GM12878 (cell line): ENCODE results near the gene SUGP1. TPM values are rescaled to one million over a fixed set of nuclear protein-coding genes. Genes with fewer than 3 reads are reported as not detected.

ENCODE experiments used
- ATAC-seq: fragments of 200-7000 bp; cut with Tn5 transposase; 3 replicates; pipeline ENCODE4 v1.9.1; 2020; ENCODE audit warnings: mild to moderate bottlenecking, moderate library complexity
- BruUV-seq: library from RNA; stranded (reverse); fragments of 400-500 nt; replicated peaks from 2 replicates; lab custom pipeline; 2021; lab: Mats Ljungman, UMichigan
- CTCF ChIA-PET: fragments of 300-600 bp; sonication (Branson Sonifier 250); formaldehyde crosslinking; extraction: SDS; loops from one replicate; lab custom pipeline; 2021; ENCODE audit warnings: inconsistent platforms; lab: Yijun Ruan, JAX
- POLR2A ChIA-PET: fragments of 350-600 bp; formaldehyde crosslinking; extraction: SDS; loops from one replicate; lab custom pipeline; 2021; ENCODE audit warnings: inconsistent platforms; lab: Charles Lee
- RAD21 ChIA-PET: fragments of 300-600 bp; sonication (Branson Sonifier 250); formaldehyde crosslinking; loops from one replicate; lab custom pipeline; 2023; ENCODE audit warnings: antibody characterized with exemption; ENCODE audit not compliant: unreplicated experiment; lab: Charles Lee
- SMC1A ChIA-PET: fragments of 300-600 bp; sonication (Branson Sonifier 250); formaldehyde crosslinking; loops from one replicate; lab custom pipeline; 2023; ENCODE audit not compliant: unreplicated experiment, uncharacterized antibody; lab: Charles Lee
- DNase-seq: peaks from one replicate; pipeline ENCODE4 v3.0.0-alpha.2; 2011; ENCODE audit warnings: low read depth, low spot score
- FAIRE-seq: peaks from 3 replicates; lab custom pipeline; 2011; peaks lifted over from hg19 to GRCh38; lab: Jason Lieb, UNC
- H2AFZ ChIP-seq: 2 replicates; pipeline ENCODE4 v1.6.0; 2011; ENCODE audit warnings: low read depth, low read length, control low read depth; ENCODE audit not compliant: control insufficient read depth
- H3K27ac ChIP-seq: 2 replicates; pipeline ENCODE4 v1.5.1; 2011; ENCODE audit warnings: control low read depth; ENCODE audit not compliant: control insufficient read depth, insufficient read depth
- H3K27me3 ChIP-seq, 2 experiments: replicated peaks in 1 of 2; 2 replicates each; pipeline versions ENCODE4 v1.6.0 to v1.6.1; 2011; ENCODE audit warnings: low read length in 1 of 2; ENCODE audit not compliant: control insufficient read depth in 2 of 2, insufficient read depth in 2 of 2
- H3K36me3 ChIP-seq, 2 experiments: 2 replicates each; pipeline ENCODE4 v1.5.1; 2011; ENCODE audit warnings: low read length in 1 of 2; ENCODE audit not compliant: control insufficient read depth in 2 of 2, insufficient read depth in 2 of 2
- H3K4me1 ChIP-seq: 2 replicates; pipeline ENCODE4 v1.6.1; 2011; ENCODE audit warnings: mild to moderate bottlenecking, low read length, moderate library complexity, mixed read lengths; ENCODE audit not compliant: control insufficient read depth, insufficient read depth
- H3K4me2 ChIP-seq: 2 replicates; pipeline ENCODE4 v1.6.0; 2011; ENCODE audit warnings: control low read depth; ENCODE audit not compliant: control insufficient read depth, insufficient read depth
- H3K4me3 ChIP-seq: fragments of 200-600 bp; sonication (generic); 2 replicates; pipeline ENCODE4 v1.5.1; 2016
- H3K79me2 ChIP-seq: 2 replicates; pipeline ENCODE4 v1.6.0; 2011; ENCODE audit warnings: low read length; ENCODE audit not compliant: control insufficient read depth, insufficient read depth
- H3K9ac ChIP-seq: 2 replicates; pipeline ENCODE4 v1.8.0; 2011; ENCODE audit warnings: low read length, control low read depth, mixed read lengths; ENCODE audit not compliant: control insufficient read depth, insufficient read depth
- H3K9me3 ChIP-seq: replicated peaks from 3 replicates; pipeline ENCODE4 v1.5.1; 2011; ENCODE audit warnings: mild to moderate bottlenecking, low read length; ENCODE audit not compliant: control insufficient read depth, insufficient read depth
- H4K20me1 ChIP-seq: 2 replicates; pipeline ENCODE4 v1.6.0; 2011; ENCODE audit not compliant: control insufficient read depth, insufficient read depth
- BHLHE40 ChIP-seq, 2 experiments: fragments of 450-650 bp in 1 of 2; IDR thresholded peaks; 2 replicates each; pipeline ENCODE4 v1.6.1; 2011 to 2017; ENCODE audit warnings: low read depth in 2 of 2, borderline replicate concordance in 1 of 2, improper control_type of control experiment in 1 of 2, low read length in 1 of 2, mild to moderate bottlenecking in 1 of 2
- CBX3 ChIP-seq: fragments of 200-600 bp; sonication (generic); IDR thresholded peaks from 2 replicates; pipeline ENCODE4 v1.6.1; 2016; ENCODE audit warnings: low read depth, borderline replicate concordance
- CREB1 ChIP-seq: IDR thresholded peaks from 2 replicates; pipeline ENCODE4 v1.6.1; 2012; ENCODE audit warnings: low read depth, mild to moderate bottlenecking, inconsistent platforms
- EED ChIP-seq: sonication (generic); IDR thresholded peaks from 2 replicates; pipeline ENCODE4 v1.6.1; 2016; ENCODE audit warnings: antibody characterized with exemption, low read depth
- EZH2 ChIP-seq: IDR thresholded peaks from 2 replicates; pipeline ENCODE4 v1.6.1; 2012; ENCODE audit warnings: low read depth, mild to moderate bottlenecking, control low read depth, inconsistent platforms, low read length, borderline replicate concordance; ENCODE audit not compliant: control insufficient read depth
- HCFC1 ChIP-seq: fragments of 150-350 bp; IDR thresholded peaks from 2 replicates; pipeline ENCODE4 v1.6.1; 2014; ENCODE audit warnings: low read length
- PAX8 ChIP-seq: fragments of 450-650 bp; IDR thresholded peaks from 2 replicates; pipeline ENCODE4 v1.6.1; 2017; ENCODE audit warnings: mild to moderate bottlenecking, moderate library complexity
- PML ChIP-seq: IDR thresholded peaks from 2 replicates; pipeline ENCODE4 v1.6.1; 2012; ENCODE audit warnings: low read length, inconsistent platforms
- POLR2AphosphoS5 ChIP-seq: IDR thresholded peaks from 2 replicates; pipeline ENCODE4 v1.6.1; 2011; ENCODE audit warnings: mild to moderate bottlenecking, low read length, inconsistent platforms
- RBBP5 ChIP-seq: fragments of 200-600 bp; sonication (generic); conservative IDR thresholded peaks from 2 replicates; pipeline ENCODE4 v1.6.1; 2016
- RUNX3 ChIP-seq: IDR thresholded peaks from 2 replicates; pipeline ENCODE4 v1.6.1; 2012; ENCODE audit warnings: low read length, inconsistent platforms
- SIX5 ChIP-seq: IDR thresholded peaks from 2 replicates; pipeline ENCODE4 v1.6.1; 2011; ENCODE audit warnings: mild to moderate bottlenecking, low read depth, low read length, moderate library complexity; ENCODE audit not compliant: severe bottlenecking
- SUPT20H ChIP-seq: IDR thresholded peaks from 2 replicates; pipeline ENCODE4 v1.6.1; 2011; ENCODE audit warnings: low read depth, mild to moderate bottlenecking, low read length, moderate library complexity, borderline replicate concordance; ENCODE audit not compliant: control insufficient read depth
- YY1 ChIP-seq: IDR thresholded peaks from 2 replicates; pipeline ENCODE4 v1.6.1; 2011; ENCODE audit warnings: low read depth, mild to moderate bottlenecking, low read length
- WGBS: methylation state at CpG from one replicate; pipeline ENCODE4 v1.1.6; 2016; ENCODE audit warnings: low lambda C conversion rate; ENCODE audit not compliant: insufficient replicate concordance, insufficient coverage; ENCODE audit errors: missing lambda C conversion rate; 5-methylcytosine and 5-hydroxymethylcytosine counted together
- in situ Hi-C: fragments of 300-500 bp; cut with MboI; formaldehyde crosslinking; loops from 9 replicates; pipeline ENCODE4 v1.14.3; 2018; ENCODE audit warnings: mixed read lengths
- intact Hi-C: fragments of 100-400 bp; cut with micrococcal nuclease; formaldehyde crosslinking; loops from one replicate; pipeline ENCODE4 v1.14.2; 2022; ENCODE audit not compliant: unreplicated experiment
- polyA plus RNA-seq, 11 experiments: library from polyadenylated mRNA; depleted of rRNA in 4 of 11; unstranded in 6 of 11; stranded (reverse) in 5 of 11; fragments of >200 nt; fragmentation: Nextera tagmentation in 4 of 11; fragmentation: Illumina TruSeq in 1 of 11; extraction: Ambion mirVana in 4 of 11; extraction: Trizol in 1 of 11; gene quantifications; 1 replicate in 1 of 11; 2 replicates in 10 of 11; pipeline versions ENCODE4 v1.2.1 to v1.2.3, GENCODE V29; 2011 to 2016; ENCODE audit warnings: inconsistent platforms in 2 of 11, missing spikeins in 2 of 11, low read depth in 1 of 11
- total RNA-seq, 4 experiments: library from RNA; depleted of rRNA in 3 of 4; stranded (reverse); fragments of >200 nt in 3 of 4; fragmentation: Illumina TruSeq in 1 of 4; extraction: Trizol in 1 of 4; gene quantifications; 2 replicates each; pipeline versions ENCODE4 v1.2.1 to v1.2.3, GENCODE V29; 2013 to 2021
- TF ChIP-seq, protein P1 (sequence below): IDR thresholded peaks from 2 replicates; pipeline ENCODE4 v1.6.1; 2012; ENCODE audit warnings: low read depth, low read length, improper control_type of control experiment
- TF ChIP-seq, protein P2 (sequence below): fragments of 450-650 bp; IDR thresholded peaks from 2 replicates; pipeline ENCODE4 v1.6.1; 2017; ENCODE audit warnings: mild to moderate bottlenecking, low read depth, inconsistent platforms; ENCODE audit not compliant: poor library complexity, severe bottlenecking
- TF ChIP-seq, protein P3 (sequence below): IDR thresholded peaks from 2 replicates; pipeline ENCODE4 v1.6.1; 2011; ENCODE audit warnings: borderline replicate concordance, low read depth, mild to moderate bottlenecking, moderate library complexity, low read length; ENCODE audit not compliant: insufficient read depth, poor library complexity, severe bottlenecking
- TF ChIP-seq, protein P4 (sequence below): IDR thresholded peaks from 2 replicates; pipeline ENCODE4 v1.6.1; 2011; ENCODE audit warnings: mild to moderate bottlenecking, low read depth, low read length, moderate library complexity; ENCODE audit not compliant: insufficient replicate concordance

Gene SUGP1
- total and polyA plus RNA-seq, 10 of the 15 experiments (the other 5 are each of a cell fraction or from before 2014, with no cell fraction given), result 1.6 to 70.2 (median 38.4) TPM

DNA sequence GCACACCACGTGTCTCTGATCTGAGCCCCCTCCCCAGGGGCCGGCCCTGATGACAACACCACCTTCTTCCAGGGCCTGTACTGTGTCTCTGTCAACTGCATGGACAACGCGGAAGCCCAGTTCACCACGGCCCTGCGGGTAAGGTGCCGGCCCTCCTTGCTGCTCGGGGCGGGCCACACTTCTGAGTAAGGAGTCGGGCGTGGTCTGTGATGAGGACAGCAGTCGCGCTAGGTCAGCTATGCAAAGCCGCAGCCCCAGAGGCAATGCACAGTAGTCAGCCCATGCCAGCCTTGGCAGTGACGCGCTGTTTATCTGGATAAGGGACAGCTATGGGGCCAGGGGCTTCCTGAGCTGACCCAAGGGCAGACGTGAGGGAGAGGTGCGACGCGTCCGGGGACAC lies 24.9 kb upstream of the SUGP1 start:
- Histone ChIP-seq H3K4me2 (no peak overlapping the region), H4K20me1 (no peaks in the 10 kb centered on the region), H3K79me2 (no peaks in the 10 kb centered on the region), H3K27ac (no peak overlapping the region), H3K9ac (no peak overlapping the region), H3K4me1 (no peaks in the 10 kb centered on the region), H2AFZ (no peak overlapping the region), H3K4me3 (no peak overlapping the region), H3K27me3 (no peaks in the 10 kb centered on the region), H3K36me3 (peaks cover 7 to 39% of the 10 kb centered on the region in 2 experiments; a peak in 3 of 4 replicates), H3K9me3 (no peaks in the 10 kb centered on the region)
- ChIA-PET RAD21 (interaction anchor here (0.5 kb wide), 1 partner anchor 171 kb away, joined by 3 read pairs; no protein-coding TSS in a partner anchor), SMC1A (no interaction called here), POLR2A (no interaction called here), CTCF (no interaction called here)
- 96% methylated on average over 21 of the region's 21 CpGs for WGBS
- BruUV-seq, result no TSS peak
- in situ Hi-C loops, result no loop called here
- intact Hi-C loops, result no loop called here
- ATAC-seq (no peak), FAIRE-seq (no peak), DNase-seq (no peak)
- TF ChIP-seq RUNX3 (no peak), PML (no peak), BHLHE40 (IDR thresholded peaks at IDR 0.05; ENCODE audit: borderline replicate concordance in 1 of 2, low read depth in 2 of 2, low read length in 1 of 2) (no peak), PAX8 (no peak), SUPT20H (no peak), HCFC1 (no peak), EZH2 (no peak), YY1 (no peak), RBBP5 (no peak), CBX3 (no peak), SIX5 (no peak), CREB1 (no peak), EED (no peak), POLR2AphosphoS5 (no peak)
- TF ChIP-seq, protein P1, sequence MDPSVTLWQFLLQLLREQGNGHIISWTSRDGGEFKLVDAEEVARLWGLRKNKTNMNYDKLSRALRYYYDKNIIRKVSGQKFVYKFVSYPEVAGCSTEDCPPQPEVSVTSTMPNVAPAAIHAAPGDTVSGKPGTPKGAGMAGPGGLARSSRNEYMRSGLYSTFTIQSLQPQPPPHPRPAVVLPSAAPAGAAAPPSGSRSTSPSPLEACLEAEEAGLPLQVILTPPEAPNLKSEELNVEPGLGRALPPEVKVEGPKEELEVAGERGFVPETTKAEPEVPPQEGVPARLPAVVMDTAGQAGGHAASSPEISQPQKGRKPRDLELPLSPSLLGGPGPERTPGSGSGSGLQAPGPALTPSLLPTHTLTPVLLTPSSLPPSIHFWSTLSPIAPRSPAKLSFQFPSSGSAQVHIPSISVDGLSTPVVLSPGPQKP, result no peak
- TF ChIP-seq, protein P2, sequence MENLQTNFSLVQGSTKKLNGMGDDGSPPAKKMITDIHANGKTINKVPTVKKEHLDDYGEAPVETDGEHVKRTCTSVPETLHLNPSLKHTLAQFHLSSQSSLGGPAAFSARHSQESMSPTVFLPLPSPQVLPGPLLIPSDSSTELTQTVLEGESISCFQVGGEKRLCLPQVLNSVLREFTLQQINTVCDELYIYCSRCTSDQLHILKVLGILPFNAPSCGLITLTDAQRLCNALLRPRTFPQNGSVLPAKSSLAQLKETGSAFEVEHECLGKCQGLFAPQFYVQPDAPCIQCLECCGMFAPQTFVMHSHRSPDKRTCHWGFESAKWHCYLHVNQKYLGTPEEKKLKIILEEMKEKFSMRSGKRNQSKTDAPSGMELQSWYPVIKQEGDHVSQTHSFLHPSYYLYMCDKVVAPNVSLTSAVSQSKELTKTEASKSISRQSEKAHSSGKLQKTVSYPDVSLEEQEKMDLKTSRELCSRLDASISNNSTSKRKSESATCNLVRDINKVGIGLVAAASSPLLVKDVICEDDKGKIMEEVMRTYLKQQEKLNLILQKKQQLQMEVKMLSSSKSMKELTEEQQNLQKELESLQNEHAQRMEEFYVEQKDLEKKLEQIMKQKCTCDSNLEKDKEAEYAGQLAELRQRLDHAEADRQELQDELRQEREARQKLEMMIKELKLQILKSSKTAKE, result no peak
- TF ChIP-seq, protein P3, sequence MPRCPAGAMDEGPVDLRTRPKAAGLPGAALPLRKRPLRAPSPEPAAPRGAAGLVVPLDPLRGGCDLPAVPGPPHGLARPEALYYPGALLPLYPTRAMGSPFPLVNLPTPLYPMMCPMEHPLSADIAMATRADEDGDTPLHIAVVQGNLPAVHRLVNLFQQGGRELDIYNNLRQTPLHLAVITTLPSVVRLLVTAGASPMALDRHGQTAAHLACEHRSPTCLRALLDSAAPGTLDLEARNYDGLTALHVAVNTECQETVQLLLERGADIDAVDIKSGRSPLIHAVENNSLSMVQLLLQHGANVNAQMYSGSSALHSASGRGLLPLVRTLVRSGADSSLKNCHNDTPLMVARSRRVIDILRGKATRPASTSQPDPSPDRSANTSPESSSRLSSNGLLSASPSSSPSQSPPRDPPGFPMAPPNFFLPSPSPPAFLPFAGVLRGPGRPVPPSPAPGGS, result no peak
- TF ChIP-seq, protein P4, sequence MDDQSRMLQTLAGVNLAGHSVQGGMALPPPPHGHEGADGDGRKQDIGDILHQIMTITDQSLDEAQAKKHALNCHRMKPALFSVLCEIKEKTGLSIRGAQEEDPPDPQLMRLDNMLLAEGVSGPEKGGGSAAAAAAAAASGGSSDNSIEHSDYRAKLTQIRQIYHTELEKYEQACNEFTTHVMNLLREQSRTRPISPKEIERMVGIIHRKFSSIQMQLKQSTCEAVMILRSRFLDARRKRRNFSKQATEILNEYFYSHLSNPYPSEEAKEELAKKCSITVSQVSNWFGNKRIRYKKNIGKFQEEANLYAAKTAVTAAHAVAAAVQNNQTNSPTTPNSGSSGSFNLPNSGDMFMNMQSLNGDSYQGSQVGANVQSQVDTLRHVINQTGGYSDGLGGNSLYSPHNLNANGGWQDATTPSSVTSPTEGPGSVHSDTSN, result no peak
